Coronary artery (tissue), 2 donors: ENCODE results near the gene EHD1.

Source experiments
- DNase-seq: peaks from one replicate; pipeline ENCODE4 v3.0.0-alpha.2; 2017; ENCODE audit warnings: low spot score
- H3K27ac ChIP-seq, 2 donors: fragments of 200-600 bp; sonication (generic); one replicate each; pipeline ENCODE4 v1.5.1; 2016 to 2019
- H3K4me3 ChIP-seq: fragments of 200-600 bp; sonication (generic); 2 replicates; pipeline ENCODE4 v1.5.1; 2016; ENCODE audit warnings: mild to moderate bottlenecking, moderate library complexity
- CTCF ChIP-seq: fragments of 200-600 bp; sonication (generic); IDR thresholded peaks from one replicate; pipeline ENCODE4 v1.5.1; 2019; ENCODE audit warnings: antibody characterized with exemption

EHD1 gene

GRCh38 chr11:64839887-64840782 is 38.3 kb downstream of the EHD1 start:
- DNase-seq = no peak
- H3K27ac ChIP-seq = no peak overlapping the region
- no peak for TF ChIP-seq CTCF
- H3K4me3 ChIP-seq = no peak overlapping the region

GRCh38 chr11:64839335-64839734 is 39.1 kb downstream of the EHD1 start:
- no peak for TF ChIP-seq CTCF
- DNase-seq = no peak
- Histone ChIP-seq H3K27ac (no peak overlapping the region), H3K4me3 (no peak overlapping the region)

DNA sequence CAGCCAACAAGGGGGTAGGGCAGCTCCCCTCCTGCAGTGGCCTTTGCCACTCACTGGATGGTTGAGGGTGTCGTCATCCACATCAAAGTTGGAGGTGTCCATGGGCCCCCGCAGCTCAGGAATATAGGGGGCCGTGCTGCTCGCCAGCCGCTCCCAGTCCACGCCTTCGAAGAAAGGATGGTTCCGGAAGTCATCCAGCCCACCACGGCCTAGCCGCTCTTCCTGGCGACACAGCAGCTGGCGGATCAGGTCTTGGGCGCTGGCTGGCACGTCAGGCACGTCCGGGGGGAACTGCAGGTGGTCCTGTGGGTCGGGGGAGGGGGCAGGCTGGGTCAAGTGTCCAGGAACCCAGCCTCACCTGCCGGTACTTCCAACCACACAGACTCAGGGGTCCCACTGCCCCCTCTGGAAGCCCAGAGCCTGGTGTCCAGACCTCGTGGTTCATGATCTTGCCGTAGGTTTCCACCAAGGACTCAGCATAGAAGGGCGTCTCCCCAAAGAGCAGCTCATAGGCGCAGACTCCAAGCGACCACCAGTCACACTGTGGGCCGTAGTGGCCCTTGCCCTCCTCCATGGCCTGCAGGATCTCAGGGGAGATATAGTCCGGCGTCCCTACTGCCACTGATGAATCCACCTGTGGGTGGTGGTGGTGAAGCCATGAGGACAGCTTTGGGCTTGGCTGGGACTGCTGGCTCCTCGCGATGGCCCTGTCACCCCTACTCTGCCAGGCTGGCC is 39.7 kb downstream of the EHD1 start:
- Histone ChIP-seq H3K27ac (no peak overlapping the region), H3K4me3 (no peak overlapping the region)
- no peak for DNase-seq
- no peak for TF ChIP-seq CTCF

- DNase-seq = no peak
- no peak overlapping the region for H3K27ac ChIP-seq
- no peak for TF ChIP-seq CTCF
Observed at GRCh38 chr11:64837887-64838351, 40.5 kb downstream of the EHD1 start.

GRCh38 chr11:64836448-64837072 is 41.9 kb downstream of the EHD1 start:
- Histone ChIP-seq H3K4me3 (no peak overlapping the region), H3K27ac (no peak overlapping the region)
- TF ChIP-seq CTCF = no peak
- DNase-seq = no peak

More at GRCh38 chr11:64837887-64838351, 40.5 kb downstream of the EHD1 start:
- H3K4me3 ChIP-seq = no peak overlapping the region

- Histone ChIP-seq H3K27ac (no peak overlapping the region), H3K4me3 (no peak overlapping the region)
- no peak for DNase-seq
- TF ChIP-seq CTCF = no peak
Observed at GRCh38 chr11:64835616-64836447, 42.6 kb downstream of the EHD1 start.
